SU-DHL-6 (cell line): ENCODE results near the gene COL4A2.

Source experiments
- CTCF ChIP-seq: fragments of 200-600 bp; sonication (generic); IDR thresholded peaks from one replicate; pipeline ENCODE4 v1.5.1; 2017; ENCODE audit warnings: antibody characterized with exemption, mild to moderate bottlenecking, low read length, moderate library complexity; ENCODE audit not compliant: insufficient read depth, poor library complexity, severe bottlenecking
- EZH2phosphoT487 ChIP-seq: fragments of 200-600 bp; sonication (generic), shearing (Covaris generic); conservative IDR thresholded peaks from 2 replicates; pipeline ENCODE4 v1.6.1; 2018; ENCODE audit warnings: mild to moderate bottlenecking, antibody characterized with exemption, low read length, moderate library complexity, mixed read lengths

DNA sequence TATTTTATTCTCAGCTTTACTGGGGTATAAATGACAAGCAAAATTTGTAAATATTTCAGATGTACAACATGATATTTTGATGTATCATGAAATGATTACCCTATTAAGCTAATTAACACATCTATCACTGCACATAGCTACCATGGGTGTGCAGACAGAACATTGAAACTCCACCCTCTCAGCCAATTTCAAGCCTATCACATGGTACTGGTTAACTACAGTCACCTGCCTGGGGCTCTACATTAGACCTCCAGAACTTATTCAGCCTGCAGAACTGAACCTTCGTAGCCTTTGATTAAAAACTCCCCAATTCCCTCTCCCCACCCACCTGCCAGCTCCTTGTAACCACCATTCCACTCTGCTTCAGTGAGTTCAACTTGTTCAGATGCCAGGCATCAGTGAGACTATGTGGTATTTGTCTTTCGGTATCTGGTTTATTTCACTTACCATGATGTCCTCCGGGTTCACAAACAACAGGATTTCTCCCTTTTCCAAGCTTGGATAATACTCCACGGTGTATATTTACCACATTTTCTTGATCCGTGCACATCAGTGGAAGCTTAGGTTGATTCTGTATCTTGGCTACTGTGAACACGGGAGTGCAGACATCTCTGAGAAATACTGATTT, 235.2 kb downstream of the COL4A2 start:
- TF ChIP-seq CTCF (no peak), EZH2phosphoT487 (no peak)
